ENCODE results near the gene NUB1.

NUB1 gene

GRCh38 chr7:151372612-151373265 is 31.1 kb downstream of the NUB1 start:
- TF ChIP-seq CTCF (IDR thresholded peaks at IDR 0.05; ENCODE audit: control insufficient read depth, insufficient read depth, low read depth, low read length, missing control alignments): no peak
- no peak overlapping the region for H3K4me3 ChIP-seq (ENCODE audit: control insufficient read depth, low read depth, low read length)
- no peak for DNase-seq (ENCODE audit: low read depth)

GRCh38 chr7:151373599-151373998 is 32.0 kb downstream of the NUB1 start:
- TF ChIP-seq CTCF (IDR thresholded peaks at IDR 0.05; ENCODE audit: control insufficient read depth, insufficient read depth, low read depth, low read length, missing control alignments): no peak
- no peak for DNase-seq (ENCODE audit: low read depth)
- no peak overlapping the region for H3K4me3 ChIP-seq (ENCODE audit: control insufficient read depth, low read depth, low read length)

DNA sequence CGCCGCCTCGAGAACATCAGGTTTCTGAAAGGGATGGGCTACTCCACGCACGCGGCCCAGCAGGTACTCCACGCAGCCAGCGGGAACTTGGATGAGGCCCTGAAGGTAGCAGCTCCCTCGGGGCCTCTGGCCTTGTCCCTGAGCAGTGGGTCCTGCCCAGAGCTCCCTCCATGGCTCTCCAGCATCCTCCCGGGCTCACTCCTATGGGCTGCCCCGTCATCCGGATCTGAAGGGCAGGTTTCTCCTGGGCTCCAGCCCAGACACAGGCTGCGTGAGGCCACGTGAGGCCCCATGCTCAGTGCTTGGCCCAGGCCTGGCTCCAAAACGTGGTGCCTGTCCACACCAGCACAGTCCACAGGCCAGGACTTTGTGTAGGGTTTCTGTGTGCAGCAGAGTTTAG is 32.5 kb downstream of the NUB1 start:
- no peak overlapping the region for H3K4me3 ChIP-seq (ENCODE audit: control insufficient read depth, low read depth, low read length)
- no peak for DNase-seq (ENCODE audit: low read depth)
- TF ChIP-seq CTCF (IDR thresholded peaks at IDR 0.05; ENCODE audit: control insufficient read depth, insufficient read depth, low read depth, low read length, missing control alignments): no peak

DNA sequence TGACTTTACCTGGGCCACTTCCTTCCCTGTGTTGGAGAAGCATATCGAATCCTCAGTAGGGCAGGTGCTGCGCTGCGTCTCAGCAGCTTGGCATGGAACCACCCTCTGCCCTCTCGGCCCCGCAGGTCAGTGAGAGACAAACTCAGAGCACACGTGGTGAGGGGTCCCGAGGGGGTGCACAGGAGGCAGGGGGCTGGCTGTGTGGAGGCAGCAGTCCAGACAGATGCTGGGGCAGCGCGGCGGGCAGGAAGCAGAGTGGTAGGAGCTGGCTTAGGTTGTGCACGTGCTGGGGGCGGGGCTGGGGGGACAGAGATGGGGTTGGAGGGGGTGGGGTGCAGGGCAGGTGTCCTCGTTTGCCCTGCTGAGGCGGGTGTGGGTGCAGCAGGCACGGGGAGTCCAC is 33.1 kb downstream of the NUB1 start:
- no peak overlapping the region for H3K4me3 ChIP-seq (ENCODE audit: control insufficient read depth, low read depth, low read length)
- no peak for DNase-seq (ENCODE audit: low read depth)
- no peak for TF ChIP-seq CTCF (IDR thresholded peaks at IDR 0.05; ENCODE audit: control insufficient read depth, insufficient read depth, low read depth, low read length, missing control alignments)

- no peak for DNase-seq (ENCODE audit: low read depth)
- no peak for TF ChIP-seq CTCF (IDR thresholded peaks at IDR 0.05; ENCODE audit: control insufficient read depth, insufficient read depth, low read depth, low read length, missing control alignments)
- no peak overlapping the region for H3K4me3 ChIP-seq (ENCODE audit: control insufficient read depth, low read depth, low read length)
Observed at GRCh38 chr7:151375530-151376217, 34.1 kb downstream of the NUB1 start.

DNA sequence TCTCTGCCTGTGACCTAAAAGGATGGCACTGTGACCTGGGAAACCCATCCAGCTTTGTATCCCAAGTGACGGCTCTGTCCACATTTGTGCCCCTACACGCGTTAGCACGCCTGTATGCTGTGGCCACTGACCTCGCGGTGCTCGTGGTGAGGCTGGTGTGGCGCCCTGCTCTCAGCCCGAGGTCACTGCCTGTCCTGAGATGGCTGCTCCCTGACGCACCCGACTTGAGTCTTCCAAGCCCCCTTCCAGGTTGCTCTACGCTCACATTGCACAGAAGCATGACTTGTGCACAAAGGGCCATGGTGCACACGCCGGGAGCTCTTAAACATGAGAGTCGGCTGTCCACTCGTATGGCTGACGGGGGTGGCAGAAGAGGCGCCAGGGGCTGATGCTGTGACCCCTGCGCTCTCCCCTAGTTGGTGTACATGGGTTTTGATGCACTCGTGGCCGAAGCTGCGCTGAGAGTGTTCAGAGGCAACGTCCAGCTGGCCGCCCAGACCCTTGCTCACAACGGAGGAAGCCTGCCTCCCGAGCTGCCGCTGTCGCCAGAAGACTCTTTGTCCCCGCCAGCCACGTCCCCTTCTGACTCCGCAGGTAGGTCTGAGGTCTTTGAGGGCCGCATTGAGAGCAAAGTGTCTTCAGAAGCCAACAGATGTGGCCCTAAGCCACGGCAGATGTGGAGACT is 34.7 kb downstream of the NUB1 start:
- no peak for TF ChIP-seq CTCF (IDR thresholded peaks at IDR 0.05; ENCODE audit: control insufficient read depth, insufficient read depth, low read depth, low read length, missing control alignments)
- no peak for DNase-seq (ENCODE audit: low read depth)
- H3K4me3 ChIP-seq (ENCODE audit: control insufficient read depth, low read depth, low read length): no peak overlapping the region

Data from AG09309 (cell line).